ENCODE measurements around the gene IL1B. TPM values are rescaled to one million over a fixed set of nuclear protein-coding genes. Genes with fewer than 3 reads are reported as not detected.

Gene IL1B
- total RNA-seq, 1 experiment from 2014 or later, result not detected

- Histone ChIP-seq H3K9me3 (ENCODE audit: control insufficient read depth, insufficient read depth, low read depth, low read length) (peaks cover 6% of the 10 kb centered on the region; the same call in 1 of the 2 replicates), H3K4me1 (ENCODE audit: control insufficient read depth, insufficient read depth, low read length) (no peaks in the 10 kb centered on the region), H3K27me3 (ENCODE audit: control insufficient read depth, insufficient read depth, low read length) (no peaks in the 10 kb centered on the region), H3K36me3 (ENCODE audit: control insufficient read depth, insufficient read depth, low read length) (no peaks in the 10 kb centered on the region), H3K4me3 (ENCODE audit: low read depth in 2 of 2, low read length in 2 of 2) (no peak overlapping the region), H3K27ac (ENCODE audit: low read length) (no peak overlapping the region)
- no peak for TF ChIP-seq POLR2AphosphoS5 (IDR thresholded peaks at IDR 0.05; ENCODE audit: low read depth, low read length)
- no peak for TF ChIP-seq SIN3A (IDR thresholded peaks at IDR 0.05; ENCODE audit: borderline replicate concordance, insufficient read depth, low read depth, low read length)
- TF ChIP-seq, protein P1, sequence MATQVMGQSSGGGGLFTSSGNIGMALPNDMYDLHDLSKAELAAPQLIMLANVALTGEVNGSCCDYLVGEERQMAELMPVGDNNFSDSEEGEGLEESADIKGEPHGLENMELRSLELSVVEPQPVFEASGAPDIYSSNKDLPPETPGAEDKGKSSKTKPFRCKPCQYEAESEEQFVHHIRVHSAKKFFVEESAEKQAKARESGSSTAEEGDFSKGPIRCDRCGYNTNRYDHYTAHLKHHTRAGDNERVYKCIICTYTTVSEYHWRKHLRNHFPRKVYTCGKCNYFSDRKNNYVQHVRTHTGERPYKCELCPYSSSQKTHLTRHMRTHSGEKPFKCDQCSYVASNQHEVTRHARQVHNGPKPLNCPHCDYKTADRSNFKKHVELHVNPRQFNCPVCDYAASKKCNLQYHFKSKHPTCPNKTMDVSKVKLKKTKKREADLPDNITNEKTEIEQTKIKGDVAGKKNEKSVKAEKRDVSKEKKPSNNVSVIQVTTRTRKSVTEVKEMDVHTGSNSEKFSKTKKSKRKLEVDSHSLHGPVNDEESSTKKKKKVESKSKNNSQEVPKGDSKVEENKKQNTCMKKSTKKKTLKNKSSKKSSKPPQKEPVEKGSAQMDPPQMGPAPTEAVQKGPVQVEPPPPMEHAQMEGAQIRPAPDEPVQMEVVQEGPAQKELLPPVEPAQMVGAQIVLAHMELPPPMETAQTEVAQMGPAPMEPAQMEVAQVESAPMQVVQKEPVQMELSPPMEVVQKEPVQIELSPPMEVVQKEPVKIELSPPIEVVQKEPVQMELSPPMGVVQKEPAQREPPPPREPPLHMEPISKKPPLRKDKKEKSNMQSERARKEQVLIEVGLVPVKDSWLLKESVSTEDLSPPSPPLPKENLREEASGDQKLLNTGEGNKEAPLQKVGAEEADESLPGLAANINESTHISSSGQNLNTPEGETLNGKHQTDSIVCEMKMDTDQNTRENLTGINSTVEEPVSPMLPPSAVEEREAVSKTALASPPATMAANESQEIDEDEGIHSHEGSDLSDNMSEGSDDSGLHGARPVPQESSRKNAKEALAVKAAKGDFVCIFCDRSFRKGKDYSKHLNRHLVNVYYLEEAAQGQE (IDR thresholded peaks at IDR 0.05; ENCODE audit: insufficient read depth in 1 of 2, low read depth in 2 of 2, low read length in 1 of 2), result no peak
- TF ChIP-seq CTCF (IDR thresholded peaks at IDR 0.05), result no peak
- no peak for TF ChIP-seq TCF7L2 (IDR thresholded peaks at IDR 0.05; ENCODE audit: low read depth, low read length)
- in situ Hi-C loops (cut with HindIII; ENCODE audit: low pct_unique_long_range_greater_than_20kb, low sequenced_read_pairs) (no loop called here), intact Hi-C loops (cut with micrococcal nuclease; ENCODE audit: unreplicated experiment) (no loop called here)
- no peak for DNase-seq (ENCODE audit: low read depth, low spot score)
- CTCF ChIA-PET, result no interaction called here
- POLR2A ChIA-PET, result no interaction called here
- ATAC-seq, result no peak
- no TSS peak for BruUV-seq (replicated peaks)
These were observed 29.3 kb downstream of the IL1B start for GRCh38 chr2:112807233-112807807.

GRCh38 chr2:112805542-112805941 is 31.0 kb downstream of the IL1B start:
- CTCF ChIA-PET, result no interaction called here
- POLR2A ChIA-PET, result no interaction called here
- no peak for TF ChIP-seq POLR2AphosphoS5 (IDR thresholded peaks at IDR 0.05; ENCODE audit: low read depth, low read length)
- TF ChIP-seq SIN3A (IDR thresholded peaks at IDR 0.05; ENCODE audit: borderline replicate concordance, insufficient read depth, low read depth, low read length), result no peak
- no peak for TF ChIP-seq CTCF (IDR thresholded peaks at IDR 0.05)
- no peak for TF ChIP-seq TCF7L2 (IDR thresholded peaks at IDR 0.05; ENCODE audit: low read depth, low read length)
- TF ChIP-seq, protein P1 (IDR thresholded peaks at IDR 0.05; ENCODE audit: insufficient read depth in 1 of 2, low read depth in 2 of 2, low read length in 1 of 2), result no peak

More at GRCh38 chr2:112805542-112805941, 31.0 kb downstream of the IL1B start:
- no peaks in the 10 kb centered on the region for H3K27me3 ChIP-seq (ENCODE audit: control insufficient read depth, insufficient read depth, low read length)
- DNase-seq (ENCODE audit: low read depth, low spot score), result no peak
- peaks cover 6% of the 10 kb centered on the region; the same call in 1 of the 2 replicates for H3K9me3 ChIP-seq (ENCODE audit: control insufficient read depth, insufficient read depth, low read depth, low read length)
- no peaks in the 10 kb centered on the region for H3K4me1 ChIP-seq (ENCODE audit: control insufficient read depth, insufficient read depth, low read length)
- intact Hi-C loops (cut with micrococcal nuclease; ENCODE audit: unreplicated experiment) (no loop called here), in situ Hi-C loops (cut with HindIII; ENCODE audit: low pct_unique_long_range_greater_than_20kb, low sequenced_read_pairs) (no loop called here)
- no peaks in the 10 kb centered on the region for H3K36me3 ChIP-seq (ENCODE audit: control insufficient read depth, insufficient read depth, low read length)
- no peak for ATAC-seq
- H3K4me3 ChIP-seq (ENCODE audit: low read depth in 2 of 2, low read length in 2 of 2), result no peak overlapping the region
- no TSS peak for BruUV-seq (replicated peaks)
- H3K27ac ChIP-seq (ENCODE audit: low read length), result no peak overlapping the region
